Activated CD8-positive, alpha-beta memory T cell treated with anti-CD3 and anti-CD28 coated beads, Interleukin-2, amount 10 ng/mL, durations not matched to agents 7 days and 5 days (primary cell): Measurements from ENCODE around the gene PHF10. TPM values are rescaled to one million over a fixed set of nuclear protein-coding genes. Genes with fewer than 3 reads are reported as not detected.

ENCODE experiments used
- ATAC-seq: fragments of 150-1000 bp; cut with Tn5 transposase; one replicate; pipeline ENCODE4 v1.10.0; 2021; ENCODE audit warnings: moderate library complexity
- CTCF ChIA-PET: fragments of 350-600 bp; sonication (Branson Sonifier 250); formaldehyde crosslinking; loops from one replicate; lab custom pipeline; 2021; ENCODE audit warnings: antibody characterized with exemption; lab: Charles Lee
- DNase-seq: peaks from one replicate; pipeline ENCODE4 v3.0.0-alpha.2; 2020
- H3K27ac Mint-ChIP-seq: one replicate; pipeline ENCODE4 v1.8.0; 2021; ENCODE audit warnings: mild to moderate bottlenecking, mixed read lengths
- H3K27me3 Mint-ChIP-seq: one replicate; pipeline ENCODE4 v1.8.0; 2021; ENCODE audit warnings: mixed read lengths
- H3K36me3 Mint-ChIP-seq: one replicate; pipeline ENCODE4 v1.8.0; 2021; ENCODE audit warnings: mild to moderate bottlenecking, mixed read lengths
- H3K4me1 Mint-ChIP-seq: one replicate; pipeline ENCODE4 v1.8.0; 2021; ENCODE audit warnings: mixed read lengths
- H3K4me3 Mint-ChIP-seq: one replicate; pipeline ENCODE4 v1.8.0; 2021; ENCODE audit warnings: mild to moderate bottlenecking, moderate library complexity, mixed read lengths
- H3K9me3 Mint-ChIP-seq: one replicate; pipeline ENCODE4 v1.8.0; 2022; ENCODE audit warnings: low read depth, mixed read lengths
- total RNA-seq, 2 experiments: library from RNA; stranded (reverse); gene quantifications; one replicate each; pipeline ENCODE4 v1.2.3, GENCODE V29; 2021

PHF10 gene
- total RNA-seq, 2 experiments from 2014 or later: 57.9 to 58.8 TPM

- Mint-ChIP-seq H3K27ac (no peak overlapping the region), H3K4me1 (no peaks in the 10 kb centered on the region), H3K4me3 (no peak overlapping the region), H3K27me3 (peaks cover 33% of the 10 kb centered on the region), H3K36me3 (no peaks in the 10 kb centered on the region), H3K9me3 (no peaks in the 10 kb centered on the region)
- ATAC-seq: no peak
- DNase-seq: no peak
- CTCF ChIA-PET: no interaction called here
Observed at GRCh38 chr6:169738976-169739529, 14.8 kb upstream of the PHF10 start.

DNA sequence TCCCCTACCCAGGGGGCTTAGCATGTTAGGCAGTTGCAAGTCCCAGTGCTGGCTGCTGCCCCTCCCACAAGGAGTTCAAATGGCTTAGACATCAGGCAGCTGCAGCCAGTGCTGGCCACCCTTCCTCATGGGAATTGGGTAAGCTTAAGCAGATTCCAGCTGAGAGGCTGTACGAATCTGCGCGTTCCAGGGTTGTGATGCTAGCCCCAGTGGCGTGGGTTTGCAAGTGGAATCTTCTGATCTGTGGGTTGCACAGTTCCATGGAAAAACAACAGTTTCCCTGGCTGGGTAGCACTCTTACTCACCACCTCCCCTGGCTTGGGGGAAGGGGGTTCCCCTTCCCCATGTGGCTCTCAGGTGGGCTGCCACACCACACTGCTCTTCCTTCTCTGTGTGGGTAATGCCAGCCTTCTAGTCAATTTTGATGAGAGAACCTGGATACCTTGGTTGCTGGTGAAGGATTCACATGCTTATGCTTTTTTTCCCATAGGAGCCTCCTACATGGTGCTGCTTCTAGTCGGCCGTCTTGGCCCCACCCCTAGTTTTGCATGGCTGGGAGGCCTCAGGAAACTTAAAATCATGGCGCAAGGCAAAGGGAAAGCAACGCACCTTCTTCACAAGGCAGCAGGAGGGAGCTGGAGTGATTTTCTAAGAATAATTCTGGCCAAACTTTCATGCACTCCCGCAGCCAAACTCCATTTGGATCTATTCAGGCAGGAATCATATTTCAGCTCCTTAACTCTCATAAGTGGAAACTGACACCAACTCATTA is 14.1 kb upstream of the PHF10 start:
- no peak overlapping the region for H3K27ac Mint-ChIP-seq
- no peak overlapping the region for H3K4me3 Mint-ChIP-seq
- peaks cover 37% of the 10 kb centered on the region for H3K27me3 Mint-ChIP-seq
- no peaks in the 10 kb centered on the region for H3K9me3 Mint-ChIP-seq
- no peaks in the 10 kb centered on the region for H3K36me3 Mint-ChIP-seq
- CTCF ChIA-PET: no interaction called here
- ATAC-seq (no peak), DNase-seq (no peak)
- H3K4me1 Mint-ChIP-seq: no peaks in the 10 kb centered on the region

DNA sequence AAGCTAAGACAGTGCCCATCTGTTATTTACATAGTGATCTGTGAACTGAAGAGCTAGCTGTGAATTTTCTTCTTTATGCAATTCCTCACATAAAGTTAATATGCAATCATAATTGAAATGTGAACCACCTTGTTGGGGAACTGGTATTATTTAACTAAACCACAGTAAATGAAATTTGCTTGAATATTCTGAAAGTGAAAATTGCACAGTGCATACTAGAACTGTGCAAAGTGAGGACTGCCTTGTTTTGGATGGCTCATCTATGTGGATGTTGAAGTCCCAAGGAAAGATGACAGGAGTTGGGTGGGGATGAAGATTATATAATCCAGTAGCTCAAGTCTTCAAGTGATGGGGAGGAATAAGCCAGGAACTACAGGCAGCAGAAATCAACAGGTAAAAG is 5.7 kb upstream of the PHF10 start:
- Mint-ChIP-seq H3K36me3 (no peaks in the 10 kb centered on the region), H3K4me3 (no peak overlapping the region), H3K4me1 (peaks cover 11% of the 10 kb centered on the region), H3K9me3 (no peaks in the 10 kb centered on the region), H3K27me3 (peaks cover 22% of the 10 kb centered on the region), H3K27ac (no peak overlapping the region)
- no peak for ATAC-seq
- no peak for DNase-seq
- CTCF ChIA-PET: no interaction called here

DNA sequence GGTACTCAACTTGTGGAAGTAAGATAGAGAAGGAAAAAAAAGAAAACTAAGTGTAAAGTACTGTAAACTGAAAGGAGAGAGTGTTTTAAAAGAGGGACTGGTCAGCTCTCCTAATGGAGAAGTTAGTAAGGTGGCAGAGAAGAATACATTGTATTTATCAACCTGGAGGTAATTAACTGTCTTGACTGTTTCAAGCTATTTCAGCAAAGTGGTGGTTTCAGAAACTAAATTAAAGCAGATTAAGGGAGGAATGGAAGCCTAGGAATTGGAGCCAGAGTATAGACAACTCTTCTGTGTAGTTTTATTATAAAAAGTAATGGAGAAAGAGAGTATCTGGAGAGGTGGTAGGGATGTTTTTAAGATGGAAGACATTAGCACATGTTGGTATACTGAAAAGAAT is 2.7 kb upstream of the PHF10 start:
- H3K4me3 Mint-ChIP-seq: no peak overlapping the region
- peaks cover 1% of the 10 kb centered on the region for H3K36me3 Mint-ChIP-seq
- ATAC-seq (no peak), DNase-seq (no peak)
- H3K9me3 Mint-ChIP-seq: no peaks in the 10 kb centered on the region
- no peak overlapping the region for H3K27ac Mint-ChIP-seq
- CTCF ChIA-PET: no interaction called here
- H3K27me3 Mint-ChIP-seq: peaks cover 2% of the 10 kb centered on the region
- peaks cover 15% of the 10 kb centered on the region for H3K4me1 Mint-ChIP-seq

DNA sequence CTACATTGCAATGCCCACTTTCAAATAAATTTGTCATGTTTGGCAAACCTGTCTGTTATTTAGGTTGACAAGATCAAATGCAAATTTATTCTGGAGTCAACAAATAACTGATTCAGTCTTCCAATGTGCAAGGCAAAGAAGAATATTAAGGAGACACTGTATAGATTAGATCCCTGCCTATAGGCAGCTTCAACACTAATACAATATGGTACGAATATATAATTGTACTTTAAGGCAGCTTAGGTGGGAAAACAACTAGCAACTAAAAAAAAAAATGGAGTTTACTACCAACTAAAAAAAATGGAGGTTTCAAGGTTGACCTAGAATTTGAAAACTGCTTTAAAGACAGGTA is 1.7 kb upstream of the PHF10 start:
- H3K36me3 Mint-ChIP-seq: peaks cover 1% of the 10 kb centered on the region
- peaks cover 19% of the 10 kb centered on the region for H3K4me1 Mint-ChIP-seq
- H3K4me3 Mint-ChIP-seq: peak overlapping the region; percentile 68
- H3K9me3 Mint-ChIP-seq: no peaks in the 10 kb centered on the region
- H3K27me3 Mint-ChIP-seq: peaks cover 2% of the 10 kb centered on the region
- CTCF ChIA-PET: no interaction called here
- H3K27ac Mint-ChIP-seq: no peak overlapping the region
- DNase-seq: no peak
- no peak for ATAC-seq

DNA sequence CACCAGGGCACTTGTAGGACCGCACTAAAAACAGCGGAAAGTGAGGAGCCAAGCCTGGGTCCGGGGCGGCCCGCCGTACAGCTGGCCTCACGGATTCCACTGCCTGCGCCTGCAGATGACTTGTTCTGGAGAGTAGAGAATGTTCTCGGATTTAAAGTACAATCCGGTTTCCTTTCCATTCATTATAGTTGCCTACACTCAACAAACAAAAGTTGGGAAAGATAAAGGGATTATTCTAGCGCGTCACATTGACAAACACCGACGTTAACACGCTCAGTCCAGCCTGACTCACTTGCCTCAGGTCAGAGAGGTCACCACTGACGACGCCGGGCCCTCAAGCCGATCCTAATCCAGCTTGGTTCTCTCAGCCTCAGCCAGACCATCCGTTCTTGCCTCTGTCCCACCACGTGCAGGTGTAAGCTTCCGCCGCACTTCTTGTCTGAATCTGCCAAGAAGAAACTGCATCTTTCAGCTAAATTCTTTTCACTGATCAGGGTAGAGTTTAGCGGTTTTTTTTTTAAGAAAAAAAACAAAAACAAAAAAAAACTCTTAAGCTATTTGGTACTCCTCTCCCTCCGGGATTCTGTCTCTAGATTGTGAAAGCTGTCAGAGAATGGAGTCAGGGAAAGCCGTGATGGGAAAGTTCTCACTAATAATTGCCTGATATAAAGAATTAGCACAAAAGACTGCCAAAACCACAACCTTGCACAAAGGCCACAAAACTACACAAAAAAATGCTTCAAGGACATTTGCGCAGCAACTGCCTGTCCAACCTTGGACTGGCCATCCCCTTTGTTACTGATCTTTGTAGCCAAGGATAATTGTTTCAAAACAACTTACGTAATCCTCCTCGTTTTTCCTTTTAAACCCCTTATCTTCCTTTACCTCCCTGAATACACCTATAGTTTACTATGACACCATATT is 1.1 kb upstream of the PHF10 start:
- Mint-ChIP-seq H3K4me3 (peak overlapping the region; percentile 68), H3K4me1 (peaks cover 23% of the 10 kb centered on the region), H3K36me3 (peaks cover 3% of the 10 kb centered on the region), H3K9me3 (no peaks in the 10 kb centered on the region), H3K27ac (peak overlapping the region; percentile 57), H3K27me3 (no peaks in the 10 kb centered on the region)
- ATAC-seq (no peak), DNase-seq (no peak)
- CTCF ChIA-PET: interaction anchor here (1.3 kb wide), 1 partner anchor 10 kb away, joined by 5 read pairs; no protein-coding TSS in a partner anchor

DNA sequence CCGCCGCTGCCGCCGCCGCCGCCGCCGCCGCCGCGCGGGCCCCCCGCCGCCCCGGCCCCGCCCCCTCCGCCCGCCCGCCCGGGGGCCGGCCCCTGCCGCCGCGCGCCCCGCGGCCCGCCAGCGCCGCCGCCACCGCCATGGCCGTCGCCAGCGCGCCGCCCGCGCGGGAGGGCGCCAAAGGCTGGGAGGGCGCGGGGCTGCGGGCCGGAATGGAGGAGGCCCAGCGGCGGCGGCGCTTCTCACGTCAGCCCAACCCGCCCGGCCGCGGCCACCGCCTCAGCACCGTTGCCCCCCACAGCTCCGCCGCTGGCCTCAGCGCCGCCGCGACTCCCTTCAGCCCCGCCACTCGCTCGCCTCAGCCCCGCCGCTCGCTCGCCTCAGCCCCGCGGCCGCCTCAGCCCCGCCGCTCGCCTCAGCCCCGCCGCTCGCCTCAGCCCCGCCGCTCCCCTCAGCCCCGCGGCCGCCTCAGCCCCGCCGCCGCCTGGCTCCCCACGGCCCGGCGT is 258 bp downstream of the PHF10 start:
- Mint-ChIP-seq H3K4me3 (peak overlapping the region; percentile 67), H3K9me3 (no peaks in the 10 kb centered on the region)
- ATAC-seq: peak; percentile 59

GRCh38 chr6:169723200-169723909 is 945 bp downstream of the PHF10 start:
- Mint-ChIP-seq H3K27ac (peak overlapping the region; percentile 94), H3K4me1 (peaks cover 37% of the 10 kb centered on the region), H3K36me3 (peaks cover 13% of the 10 kb centered on the region), H3K4me3 (peak overlapping the region; percentile 86), H3K9me3 (no peaks in the 10 kb centered on the region), H3K27me3 (no peaks in the 10 kb centered on the region)
- ATAC-seq (peak; percentile 42), DNase-seq (peak; percentile 74)
- CTCF ChIA-PET: interaction anchor here (1.0 to 3.2 kb wide), 4 partner anchors 18 to 29 kb away, joined by 4 to 11 read pairs (median 10); partner anchors contain the start of genes C6orf120 and WDR27

More for the DNA sequence above, 258 bp downstream of the PHF10 start:
- Mint-ChIP-seq H3K27ac (peak overlapping the region; percentile 63), H3K4me1 (peaks cover 35% of the 10 kb centered on the region), H3K27me3 (no peaks in the 10 kb centered on the region), H3K36me3 (peaks cover 11% of the 10 kb centered on the region)
- peak; percentile 45 for DNase-seq
- CTCF ChIA-PET: interaction anchor here (1.0 to 2.7 kb wide), 2 partner anchors 26 to 28 kb away, joined by 4 to 9 read pairs; no protein-coding TSS in a partner anchor

GRCh38 chr6:169722362-169723199 is 1.7 kb downstream of the PHF10 start:
- peaks cover 35% of the 10 kb centered on the region for H3K4me1 Mint-ChIP-seq
- ATAC-seq (peak; percentile 41), DNase-seq (peak; percentile 60)
- H3K27ac Mint-ChIP-seq: peak overlapping the region; percentile 94
- CTCF ChIA-PET: interaction anchor here (1.6 to 3.2 kb wide), 4 partner anchors 17 to 109 kb away, joined by 3 to 11 read pairs (median 10); partner anchors contain the start of genes C6orf120 and WDR27
- no peaks in the 10 kb centered on the region for H3K9me3 Mint-ChIP-seq
- H3K27me3 Mint-ChIP-seq: no peaks in the 10 kb centered on the region
- H3K4me3 Mint-ChIP-seq: peak overlapping the region; percentile 86
- peaks cover 14% of the 10 kb centered on the region for H3K36me3 Mint-ChIP-seq

DNA sequence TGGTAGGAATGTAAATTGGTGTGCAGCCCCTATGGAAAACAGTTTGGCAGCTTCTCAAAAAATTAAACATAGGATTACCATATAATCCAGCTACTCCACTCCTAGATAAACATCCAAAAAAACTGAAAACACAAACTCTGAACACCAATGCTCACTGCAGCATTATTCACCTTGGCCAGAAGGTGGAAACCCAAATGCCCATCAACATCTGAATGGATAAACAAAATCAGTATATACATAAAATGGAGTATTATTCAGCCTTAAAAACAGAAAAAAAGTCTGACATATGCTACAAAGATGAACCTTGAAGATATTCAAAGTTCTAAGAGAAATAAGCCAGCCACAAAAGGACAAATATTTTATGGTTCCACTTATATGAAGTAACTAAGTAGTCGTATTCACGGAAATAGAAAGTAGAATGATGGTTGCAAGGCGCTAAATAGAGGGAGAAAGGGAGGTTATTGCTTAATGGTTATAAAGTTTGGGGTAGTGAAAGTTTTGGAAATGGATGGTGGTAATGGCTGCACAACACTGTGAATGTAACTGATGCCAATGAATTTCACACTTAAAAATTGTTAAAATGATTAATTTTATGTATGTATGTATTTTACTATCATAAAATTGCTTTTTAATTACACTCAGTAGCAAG is 4.0 kb downstream of the PHF10 start:
- H3K27ac Mint-ChIP-seq: peak overlapping the region; percentile 35
- peaks cover 30% of the 10 kb centered on the region for H3K4me1 Mint-ChIP-seq
- H3K36me3 Mint-ChIP-seq: peaks cover 28% of the 10 kb centered on the region
- no peak for DNase-seq
- ATAC-seq: no peak
- H3K27me3 Mint-ChIP-seq: no peaks in the 10 kb centered on the region
- H3K4me3 Mint-ChIP-seq: peak overlapping the region; percentile 9
- CTCF ChIA-PET: interaction anchor here (0.9 to 4.8 kb wide), 6 partner anchors 10 to 208 kb away, joined by 3 to 37 read pairs (median 4); partner anchors contain the start of genes C6orf120 and WDR27
- H3K9me3 Mint-ChIP-seq: no peaks in the 10 kb centered on the region

DNA sequence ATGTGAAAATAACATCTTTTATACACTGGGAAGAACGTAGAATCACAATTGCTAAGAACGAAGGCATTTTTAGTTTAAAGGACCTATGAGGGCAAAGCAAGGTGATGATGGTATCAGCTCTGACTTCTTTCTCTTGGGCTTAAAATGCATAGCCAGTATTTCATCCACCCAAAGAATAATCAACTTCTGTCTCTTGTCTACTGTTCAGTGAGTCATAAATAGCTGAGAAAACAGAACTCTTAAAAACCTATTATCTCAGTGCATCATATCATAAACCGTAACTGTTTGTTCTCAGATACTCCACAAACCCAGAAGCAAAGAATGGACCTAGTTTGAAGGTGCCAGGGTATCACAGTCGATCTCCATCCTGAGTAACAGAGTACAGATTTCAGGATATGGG is 5.2 kb downstream of the PHF10 start:
- H3K36me3 Mint-ChIP-seq: peaks cover 34% of the 10 kb centered on the region
- H3K4me1 Mint-ChIP-seq: peaks cover 26% of the 10 kb centered on the region
- no peak overlapping the region for H3K27ac Mint-ChIP-seq

More for the DNA sequence above, 5.2 kb downstream of the PHF10 start:
- Mint-ChIP-seq H3K4me3 (no peak overlapping the region), H3K27me3 (no peaks in the 10 kb centered on the region), H3K9me3 (no peaks in the 10 kb centered on the region)
- DNase-seq (no peak), ATAC-seq (no peak)
- CTCF ChIA-PET: interaction anchor here (0.9 to 4.8 kb wide), 3 partner anchors 10 to 207 kb away, joined by 3 to 37 read pairs (median 5); partner anchors contain the start of genes C6orf120 and WDR27
